H1 (cell line): ENCODE data around the gene DDX56. TPM values are rescaled to one million over a fixed set of nuclear protein-coding genes. Genes with fewer than 3 reads are reported as not detected.

Experiments
- CTCF ChIA-PET: fragments of 300-600 bp; sonication (Branson Sonifier 250); formaldehyde crosslinking; loops from one replicate; lab custom pipeline; 2021; ENCODE audit not compliant: partially characterized antibody; lab: Charles Lee
- POLR2A ChIA-PET: fragments of 300-600 bp; sonication (Branson Sonifier 250); formaldehyde crosslinking; loops from one replicate; lab custom pipeline; 2021; ENCODE audit warnings: inconsistent platforms; ENCODE audit not compliant: partially characterized antibody; lab: Charles Lee
- DNase-seq, 2 experiments: peaks; one replicate each; pipeline versions ENCODE4 v3.0.0 to v3.0.0-alpha.2; 2010 to 2022; ENCODE audit warnings: low spot score in 2 of 2, low read depth in 1 of 2, mixed read lengths in 1 of 2
- FAIRE-seq: peaks from 2 replicates; lab custom pipeline; 2011; peaks lifted over from hg19 to GRCh38; lab: Jason Lieb, UNC
- H2AFZ ChIP-seq: 2 replicates; pipeline ENCODE4 v1.8.1; 2012; ENCODE audit warnings: low read length, inconsistent platforms
- H2AK5ac ChIP-seq: 2 replicates; pipeline ENCODE4 v1.6.1; 2013; ENCODE audit warnings: low read depth, low read length
- H2BK120ac ChIP-seq: replicated peaks from 2 replicates; pipeline ENCODE3; 2013; ENCODE audit warnings: low read depth, low read length, inconsistent platforms
- H2BK12ac ChIP-seq: 2 replicates; pipeline ENCODE4 v1.6.1; 2013; ENCODE audit warnings: low read depth, low read length
- H2BK15ac ChIP-seq: 2 replicates; pipeline ENCODE4 v1.6.1; 2013; ENCODE audit warnings: low read length
- H2BK20ac ChIP-seq: 2 replicates; pipeline ENCODE4 v1.6.1; 2013; ENCODE audit warnings: low read length
- H2BK5ac ChIP-seq: 2 replicates; pipeline ENCODE4 v1.6.1; 2013; ENCODE audit warnings: low read depth, low read length
- H3K14ac ChIP-seq: 2 replicates; pipeline ENCODE4 v1.6.1; 2013; ENCODE audit warnings: inconsistent platforms; ENCODE audit not compliant: insufficient read length
- H3K18ac ChIP-seq: 2 replicates; pipeline ENCODE4 v1.6.1; 2013; ENCODE audit warnings: low read length; ENCODE audit errors: extremely low read depth
- H3K23ac ChIP-seq: 2 replicates; pipeline ENCODE4 v1.6.1; 2013; ENCODE audit warnings: inconsistent platforms; ENCODE audit not compliant: insufficient read length
- H3K23me2 ChIP-seq: 2 replicates; pipeline ENCODE4 v1.6.1; 2013; ENCODE audit warnings: low read depth, low read length
- H3K27ac ChIP-seq: 2 replicates; pipeline ENCODE4 v1.6.1; 2011; ENCODE audit warnings: low read depth, low read length, inconsistent platforms
- H3K27me3 ChIP-seq, 4 experiments: replicated peaks in 1 of 4; 1 replicate in 1 of 4; 2 replicates in 3 of 4; pipeline versions ENCODE4 v1.6.1 to v1.8.1; 2011 to 2013; ENCODE audit warnings: low read length in 3 of 4, mild to moderate bottlenecking in 3 of 4, inconsistent platforms in 2 of 4, mixed read lengths in 2 of 4, moderate library complexity in 1 of 4; ENCODE audit not compliant: control insufficient read depth in 3 of 4, insufficient read depth in 3 of 4; ENCODE audit errors: extremely low read depth in 1 of 4
- H3K36me3 ChIP-seq, 4 experiments: 2 replicates each; pipeline versions ENCODE4 v1.6.1 to v1.8.1; 2011 to 2013; ENCODE audit warnings: mild to moderate bottlenecking in 4 of 4, low read length in 3 of 4, moderate library complexity in 2 of 4, control low read depth in 1 of 4, inconsistent platforms in 1 of 4; ENCODE audit not compliant: insufficient read depth in 4 of 4, control insufficient read depth in 2 of 4
- H3K4ac ChIP-seq: replicated peaks from 2 replicates; pipeline ENCODE3; 2013; ENCODE audit warnings: low read length, low read depth, mixed read lengths, inconsistent platforms; ENCODE audit not compliant: insufficient read length
- H3K4me1 ChIP-seq, 4 experiments: replicated peaks in 1 of 4; 1 replicate in 1 of 4; 2 replicates in 3 of 4; pipeline versions ENCODE4 v1.6.1 to v1.8.1; 2011 to 2013; ENCODE audit warnings: low read length in 3 of 4, inconsistent platforms in 2 of 4, mixed read lengths in 1 of 4; ENCODE audit not compliant: insufficient read depth in 4 of 4, control insufficient read depth in 3 of 4
- H3K4me2 ChIP-seq, 2 experiments: 2 replicates each; pipeline versions ENCODE4 v1.6.1 to v1.8.1; 2011 to 2013; ENCODE audit warnings: low read depth in 2 of 2, low read length in 2 of 2, control low read depth in 1 of 2, inconsistent platforms in 1 of 2, mild to moderate bottlenecking in 1 of 2; ENCODE audit not compliant: insufficient read depth in 1 of 2
- H3K4me3 ChIP-seq, 4 experiments: fragments of 200-600, 300-600 bp in 1 of 4; sonication (generic), shearing (Covaris generic), sonication (Bioruptor Twin) in 1 of 4; 2 replicates each; pipeline versions ENCODE4 v1.5.1 to v1.8.1; 2011 to 2016; ENCODE audit warnings: low read length in 4 of 4, low read depth in 3 of 4, control low read depth in 2 of 4, inconsistent platforms in 2 of 4, mild to moderate bottlenecking in 2 of 4, mixed read lengths in 1 of 4, moderate library complexity in 1 of 4; ENCODE audit not compliant: insufficient read depth in 2 of 4; ENCODE audit errors: extremely low read depth in 1 of 4
- H3K56ac ChIP-seq: replicated peaks from 2 replicates; pipeline ENCODE3; 2013; ENCODE audit warnings: low read depth, mild to moderate bottlenecking, mixed read lengths, low read length, inconsistent platforms; ENCODE audit not compliant: insufficient read length
- H3K79me1 ChIP-seq: 2 replicates; pipeline ENCODE4 v1.6.1; 2013; ENCODE audit warnings: low read depth, low read length, control low read depth
- H3K79me2 ChIP-seq, 2 experiments: 2 replicates each; pipeline versions ENCODE4 v1.6.1 to v1.8.1; 2012 to 2013; ENCODE audit warnings: low read length in 2 of 2, mild to moderate bottlenecking in 2 of 2, inconsistent platforms in 1 of 2; ENCODE audit not compliant: insufficient read depth in 2 of 2, control insufficient read depth in 1 of 2
- H3K9ac ChIP-seq, 4 experiments: replicated peaks in 1 of 4; 1 replicate in 1 of 4; 2 replicates in 3 of 4; pipeline versions ENCODE4 v1.6.1 to v1.8.1; 2011 to 2013; ENCODE audit warnings: low read depth in 3 of 4, low read length in 3 of 4, control low read depth in 2 of 4, mild to moderate bottlenecking in 2 of 4, moderate library complexity in 2 of 4, inconsistent platforms in 1 of 4; ENCODE audit errors: extremely low read depth in 1 of 4
- H3K9me3 ChIP-seq, 2 experiments: 2 replicates each; pipeline versions ENCODE4 v1.6.1 to v1.8.1; 2012 to 2013; ENCODE audit warnings: mild to moderate bottlenecking in 2 of 2, moderate library complexity in 2 of 2, control low read depth in 1 of 2, inconsistent platforms in 1 of 2, low read depth in 1 of 2, low read length in 1 of 2, mixed read lengths in 1 of 2; ENCODE audit not compliant: insufficient read depth in 2 of 2
- H4K20me1 ChIP-seq, 2 experiments: replicated peaks in 1 of 2; 2 replicates each; pipeline versions ENCODE3 to v1.8.1; 2011 to 2013; ENCODE audit warnings: inconsistent platforms in 2 of 2, low read length in 2 of 2, mild to moderate bottlenecking in 1 of 2; ENCODE audit not compliant: insufficient read depth in 2 of 2, control insufficient read depth in 1 of 2
- H4K5ac ChIP-seq: 2 replicates; pipeline ENCODE4 v1.6.1; 2013; ENCODE audit warnings: low read length, low read depth, mixed read lengths, inconsistent platforms; ENCODE audit not compliant: insufficient read length
- H4K8ac ChIP-seq: 2 replicates; pipeline ENCODE4 v1.8.0; 2013; ENCODE audit warnings: mild to moderate bottlenecking, moderate library complexity, low read length, inconsistent platforms; ENCODE audit not compliant: insufficient read depth; ENCODE audit errors: extremely low read depth
- H4K91ac ChIP-seq: replicated peaks from 2 replicates; pipeline ENCODE3; 2013; ENCODE audit warnings: low read length, mixed read lengths, inconsistent platforms; ENCODE audit not compliant: insufficient read length
- CBX8 ChIP-seq: fragments of 300-800, 300-1000 bp; sonication (generic); IDR thresholded peaks from 2 replicates; pipeline ENCODE4 v1.7.1; 2016; ENCODE audit warnings: low read depth, low read length, borderline replicate concordance
- CHD2 ChIP-seq: IDR thresholded peaks from 2 replicates; pipeline ENCODE4 v1.6.1; 2012; ENCODE audit warnings: low read length, improper control_type of control experiment
- EZH2 ChIP-seq: fragments of 200-600 bp; sonication (generic); IDR thresholded peaks from 2 replicates; pipeline ENCODE4 v1.7.1; 2012; ENCODE audit warnings: low read depth, mild to moderate bottlenecking, moderate library complexity, low read length, inconsistent platforms; ENCODE audit not compliant: severe bottlenecking
- GTF2F1 ChIP-seq: IDR thresholded peaks from 2 replicates; pipeline ENCODE4 v1.6.1; 2012; ENCODE audit warnings: low read depth, low read length, improper control_type of control experiment, borderline replicate concordance
- JUN ChIP-seq: IDR thresholded peaks from 2 replicates; pipeline ENCODE4 v1.6.1; 2011; ENCODE audit warnings: low read depth, mild to moderate bottlenecking, improper control_type of control experiment, low read length
- KDM4A ChIP-seq: IDR thresholded peaks from one replicate; pipeline ENCODE4 v1.7.1; 2012; ENCODE audit warnings: low read depth, mild to moderate bottlenecking, moderate library complexity, low read length, inconsistent platforms; ENCODE audit not compliant: severe bottlenecking
- SIN3A ChIP-seq, 2 experiments: IDR thresholded peaks in 1 of 2; conservative IDR thresholded peaks in 1 of 2; 2 replicates each; pipeline ENCODE4 v1.6.1; 2011 to 2012; ENCODE audit warnings: low read length in 2 of 2, improper control_type of control experiment in 1 of 2, low read depth in 1 of 2, mild to moderate bottlenecking in 1 of 2
- SP1 ChIP-seq: IDR thresholded peaks from 2 replicates; pipeline ENCODE4 v1.6.1; 2011; ENCODE audit warnings: low read depth, low read length
- WGBS, 2 experiments: shearing (Covaris generic) in 1 of 2; methylation state at CpG; one replicate each; pipeline versions ENCODE4 v1.1.6 to v1.1.7; 2013 to 2015; ENCODE audit warnings: low lambda C conversion rate in 2 of 2, mixed read lengths in 2 of 2, inconsistent platforms in 1 of 2, low coverage in 1 of 2, missing lambda C conversion rate in 1 of 2; ENCODE audit not compliant: insufficient replicate concordance in 2 of 2, insufficient coverage in 1 of 2, insufficient read length in 1 of 2; ENCODE audit errors: extremely low coverage in 1 of 2, missing lambda C conversion rate in 1 of 2; 5-methylcytosine and 5-hydroxymethylcytosine counted together
- polyA plus RNA-seq, 7 experiments: library from polyadenylated mRNA; depleted of rRNA in 3 of 7; stranded (reverse) in 5 of 7; unstranded in 2 of 7; fragments of >200 nt in 5 of 7; fragments of 200-250 nt in 2 of 7; gene quantifications; 1 replicate in 5 of 7; 2 replicates in 1 of 7; 4 replicates in 1 of 7; pipeline versions ENCODE4 v1.2.1 to v1.2.3, GENCODE V29; 2011 to 2013; ENCODE audit warnings: missing spikeins in 2 of 7, mixed read lengths in 2 of 7
- total RNA-seq: library from RNA; stranded (reverse); fragmentation: NEBNext Ultra II Directional; extraction: Animal tissue kit (Norgen Biotek cat#: 25700); gene quantifications from 2 replicates; pipeline ENCODE4 v1.2.1, GENCODE V29; 2021
- TF ChIP-seq, protein P1 (sequence below): IDR thresholded peaks from 2 replicates; pipeline ENCODE4 v1.6.1; 2012; ENCODE audit warnings: low read length, inconsistent platforms
- TF ChIP-seq, protein P2 (sequence below): IDR thresholded peaks from 2 replicates; pipeline ENCODE4 v1.6.1; 2011; ENCODE audit warnings: low read depth, mild to moderate bottlenecking, low read length; ENCODE audit not compliant: insufficient read depth

The DDX56 gene
- total and polyA plus RNA-seq, 2 of the 8 experiments (the other 6 are each of a cell fraction or from before 2014, with no cell fraction given), result 56.9 to 81.6 TPM

DNA sequence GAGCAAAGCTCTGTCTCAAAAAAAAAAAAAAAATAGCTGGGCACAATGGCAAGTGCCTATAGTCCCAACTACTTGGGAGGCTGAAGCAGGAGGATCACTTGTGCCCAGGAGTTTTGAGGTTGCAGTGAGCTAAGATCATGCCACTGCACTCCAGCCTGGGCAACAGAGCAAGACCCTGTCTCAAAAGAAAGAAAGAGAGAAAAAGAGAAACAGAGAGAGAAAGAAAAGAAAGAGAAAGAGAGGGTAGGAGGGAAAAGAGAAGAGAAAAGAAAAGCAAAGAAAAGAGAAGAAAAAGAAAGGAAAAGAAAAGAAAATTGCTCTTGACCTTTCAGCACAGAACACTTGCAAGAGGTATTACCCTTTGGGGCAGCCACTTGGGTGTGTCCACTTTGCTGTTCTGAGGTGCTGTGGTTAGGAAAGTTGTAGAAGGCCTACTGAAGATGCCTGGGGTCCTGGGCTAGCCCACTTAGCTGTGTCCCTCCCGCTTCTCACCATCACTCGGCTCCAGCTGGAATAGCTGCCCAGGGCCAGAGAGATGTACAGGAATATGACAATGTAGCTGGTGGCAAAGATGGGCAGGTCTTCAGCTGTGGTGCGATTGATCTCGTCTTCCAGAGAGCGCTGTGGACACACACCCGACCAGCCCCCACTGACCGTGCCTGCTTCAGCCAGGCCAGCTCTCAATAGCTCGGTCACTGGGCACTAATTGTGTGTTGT lies 38.2 kb downstream of the DDX56 start:
- CTCF ChIA-PET, result interaction anchor here (0.6 to 10.0 kb wide), 27 partner anchors 11 to 1910 kb away, joined by 3 to 98 read pairs (median 4); partner anchors contain the start of gene NUDCD3
- Histone ChIP-seq H3K36me3 (no peaks in the 10 kb centered on the region), H4K8ac (no peak overlapping the region), H3K4me1 (no peaks in the 10 kb centered on the region), H3K4me2 (no peak overlapping the region), H2BK5ac (no peak overlapping the region), H3K4ac (no peak overlapping the region), H2AFZ (no peak overlapping the region), H3K18ac (no peak overlapping the region), H3K23ac (no peak overlapping the region), H2BK15ac (no peak overlapping the region)
- POLR2A ChIA-PET, result interaction anchor here (0.6 to 1.7 kb wide), 5 partner anchors 12 to 203 kb away, joined by 3 to 5 read pairs (median 3); partner anchors contain the start of gene NUDCD3
- TF ChIP-seq KDM4A (no peak), CBX8 (no peak), GTF2F1 (no peak), JUN (no peak), EZH2 (no peak), SIN3A (conservative IDR thresholded peaks at IDR 0.05 in 1 of 2, IDR thresholded peaks at IDR 0.05 in 1 of 2; ENCODE audit: low read depth in 1 of 2, low read length in 2 of 2) (no peak), SP1 (no peak), CHD2 (no peak)
- TF ChIP-seq, protein P1, sequence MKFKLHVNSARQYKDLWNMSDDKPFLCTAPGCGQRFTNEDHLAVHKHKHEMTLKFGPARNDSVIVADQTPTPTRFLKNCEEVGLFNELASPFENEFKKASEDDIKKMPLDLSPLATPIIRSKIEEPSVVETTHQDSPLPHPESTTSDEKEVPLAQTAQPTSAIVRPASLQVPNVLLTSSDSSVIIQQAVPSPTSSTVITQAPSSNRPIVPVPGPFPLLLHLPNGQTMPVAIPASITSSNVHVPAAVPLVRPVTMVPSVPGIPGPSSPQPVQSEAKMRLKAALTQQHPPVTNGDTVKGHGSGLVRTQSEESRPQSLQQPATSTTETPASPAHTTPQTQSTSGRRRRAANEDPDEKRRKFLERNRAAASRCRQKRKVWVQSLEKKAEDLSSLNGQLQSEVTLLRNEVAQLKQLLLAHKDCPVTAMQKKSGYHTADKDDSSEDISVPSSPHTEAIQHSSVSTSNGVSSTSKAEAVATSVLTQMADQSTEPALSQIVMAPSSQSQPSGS, result no peak
- TF ChIP-seq, protein P2, sequence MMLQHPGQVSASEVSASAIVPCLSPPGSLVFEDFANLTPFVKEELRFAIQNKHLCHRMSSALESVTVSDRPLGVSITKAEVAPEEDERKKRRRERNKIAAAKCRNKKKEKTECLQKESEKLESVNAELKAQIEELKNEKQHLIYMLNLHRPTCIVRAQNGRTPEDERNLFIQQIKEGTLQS, result no peak
- TF ChIP-seq, all 59 proteins: peak for 0
- Histone ChIP-seq H4K20me1 (no peaks in the 10 kb centered on the region), H3K14ac (no peak overlapping the region), H2AK5ac (no peak overlapping the region), H2BK120ac (no peak overlapping the region), H3K4me3 (no peak overlapping the region), H4K91ac (no peak overlapping the region), H3K27me3 (no peaks in the 10 kb centered on the region), H3K27ac (no peak overlapping the region), H3K79me2 (no peaks in the 10 kb centered on the region), H2BK20ac (no peak overlapping the region), H3K79me1 (no peaks in the 10 kb centered on the region), H2BK12ac (no peak overlapping the region), H4K5ac (no peak overlapping the region), H3K9me3 (no peaks in the 10 kb centered on the region), H3K56ac (no peak overlapping the region), H3K23me2 (no peaks in the 10 kb centered on the region), H3K9ac (no peak overlapping the region)
- no peak for DNase-seq
- 90% methylated on average over 8 of the region's 8 CpGs; no CpG with 5 or more reads in 1 of the 2 experiments for WGBS, 2 experiments
- no peak for FAIRE-seq
